ENCODE measurements around the gene OLIG3.

GRCh38 chr6:137542713-137543112 lies 48.5 kb upstream of the OLIG3 start:
- TF ChIP-seq EP300 (IDR thresholded peaks at IDR 0.05; ENCODE audit: borderline replicate concordance) (no peak), RAD21 (IDR thresholded peaks at IDR 0.05; ENCODE audit: low read depth) (no peak), YY1 (IDR thresholded peaks at IDR 0.05; ENCODE audit: low read depth) (no peak), CREB1 (IDR thresholded peaks at IDR 0.05; ENCODE audit: low read depth) (no peak), TCF12 (IDR thresholded peaks at IDR 0.05; ENCODE audit: low read depth) (no peak)

Data from Ishikawa (cell line).